GOT3 (cell line): ENCODE measurements around the gene NUCB2.
"Not testable (repeated sequence)": the region's sequence is repeated elsewhere in the genome, so short reads cannot be mapped to it uniquely, and the experiment has no call there.

Experiments
- DNase-seq: peaks from one replicate; lab custom pipeline; 2025; ENCODE audit warnings: mixed read lengths; lab: John Stamatoyannopoulos, UW

NUCB2 gene

GRCh38 chr11:17276236-17277023, at the start of gene NUCB2:
Gene NUCB2, plus strand, starts transcription at chr11:17276739. Its CDS starts 18,585 bp downstream, at chr11:17295324.
- peak; percentile 57 for DNase-seq

GRCh38 chr11:17228186-17228925, 48.2 kb upstream of the NUCB2 start:
- DNase-seq, result not testable (repeated sequence)

- DNase-seq, result no peak
These were observed 46.9 kb upstream of the NUCB2 start for GRCh38 chr11:17229481-17230152.

- no peak for DNase-seq
These were observed 45.4 kb upstream of the NUCB2 start for GRCh38 chr11:17230867-17231851.

GRCh38 chr11:17233101-17233500, 43.4 kb upstream of the NUCB2 start:
- no peak for DNase-seq

- DNase-seq, result no peak
These were observed 38.2 kb upstream of the NUCB2 start for GRCh38 chr11:17238377-17238776.

- not testable (repeated sequence) for DNase-seq
These were observed 36.6 kb upstream of the NUCB2 start for GRCh38 chr11:17239927-17240326.

GRCh38 chr11:17240780-17241179, 35.8 kb upstream of the NUCB2 start:
- DNase-seq, result no peak

- DNase-seq, result not testable (repeated sequence)
These were observed 33.6 kb upstream of the NUCB2 start for GRCh38 chr11:17242954-17243353.

- no peak for DNase-seq
These were observed 32.5 kb upstream of the NUCB2 start for GRCh38 chr11:17244046-17244445.

GRCh38 chr11:17250561-17251350, 25.8 kb upstream of the NUCB2 start:
- no peak for DNase-seq

GRCh38 chr11:17252704-17253103, 23.8 kb upstream of the NUCB2 start:
- no peak for DNase-seq

- DNase-seq, result no peak
These were observed 20.0 kb upstream of the NUCB2 start for GRCh38 chr11:17256512-17256911.

- DNase-seq, result no peak
These were observed 19.3 kb upstream of the NUCB2 start for GRCh38 chr11:17257196-17257595.

GRCh38 chr11:17258670-17259069, 17.9 kb upstream of the NUCB2 start:
- DNase-seq, result no peak

- DNase-seq, result no peak
These were observed 17.0 kb upstream of the NUCB2 start for GRCh38 chr11:17259519-17259918.

- no peak for DNase-seq
These were observed 16.5 kb upstream of the NUCB2 start for GRCh38 chr11:17260020-17260419.

- no peak for DNase-seq
These were observed 12.8 kb upstream of the NUCB2 start for GRCh38 chr11:17263769-17264168.

GRCh38 chr11:17266781-17267180, 9.8 kb upstream of the NUCB2 start:
- no peak for DNase-seq

- no peak for DNase-seq
These were observed 9.0 kb upstream of the NUCB2 start for GRCh38 chr11:17267576-17267975.

GRCh38 chr11:17268500-17268899, 8.0 kb upstream of the NUCB2 start:
- DNase-seq, result not testable (repeated sequence)
